RWPE2 (cell line): ENCODE data around the gene SH3PXD2A.
"Not testable (repeated sequence)": the region's sequence is repeated elsewhere in the genome, so short reads cannot be mapped to it uniquely, and the experiment has no call there.

ENCODE experiments used
- ATAC-seq: fragments of 200-7000 bp; cut with Tn5 transposase; 3 replicates; pipeline ENCODE4 v1.9.1; 2021; ENCODE audit warnings: low read depth
- DNase-seq: peaks from one replicate; pipeline ENCODE4 v3.0.0-alpha.2; 2020; ENCODE audit warnings: low spot score
- H3K27ac ChIP-seq: fragments of 450-650 bp; 2 replicates; pipeline ENCODE4 v1.5.1; 2017; ENCODE audit warnings: mild to moderate bottlenecking; ENCODE audit not compliant: poor library complexity, severe bottlenecking
- H3K27me3 ChIP-seq: fragments of 250-450 bp; sonication (Bioruptor Pico); 2 replicates; pipeline ENCODE4 v1.5.1; 2021; ENCODE audit warnings: mild to moderate bottlenecking, moderate library complexity; ENCODE audit not compliant: insufficient read depth, poor library complexity, severe bottlenecking
- H3K36me3 ChIP-seq: fragments of 250-450 bp; sonication (Bioruptor Pico); 2 replicates; pipeline ENCODE4 v1.5.1; 2020; ENCODE audit warnings: low read depth, mild to moderate bottlenecking, moderate library complexity
- H3K4me1 ChIP-seq: fragments of 250-450 bp; sonication (Bioruptor Pico); 2 replicates; pipeline ENCODE4 v1.5.1; 2021; ENCODE audit warnings: mild to moderate bottlenecking, moderate library complexity; ENCODE audit not compliant: insufficient read depth, poor library complexity, severe bottlenecking
- H3K4me3 ChIP-seq: fragments of 250-450 bp; sonication (Bioruptor Pico); 2 replicates; pipeline ENCODE4 v1.5.1; 2021; ENCODE audit warnings: mild to moderate bottlenecking, moderate library complexity; ENCODE audit not compliant: severe bottlenecking
- H3K9me3 ChIP-seq: fragments of 250-450 bp; sonication (Bioruptor Pico); 2 replicates; pipeline ENCODE4 v1.5.1; 2021; ENCODE audit warnings: mild to moderate bottlenecking, moderate library complexity; ENCODE audit not compliant: severe bottlenecking
- TF ChIP-seq, protein P1 (sequence below): fragments of 450-650 bp; IDR thresholded peaks from one replicate; pipeline ENCODE4 v1.5.1; 2017; ENCODE audit warnings: mild to moderate bottlenecking, moderate library complexity; ENCODE audit not compliant: poor library complexity, severe bottlenecking

The SH3PXD2A gene

DNA sequence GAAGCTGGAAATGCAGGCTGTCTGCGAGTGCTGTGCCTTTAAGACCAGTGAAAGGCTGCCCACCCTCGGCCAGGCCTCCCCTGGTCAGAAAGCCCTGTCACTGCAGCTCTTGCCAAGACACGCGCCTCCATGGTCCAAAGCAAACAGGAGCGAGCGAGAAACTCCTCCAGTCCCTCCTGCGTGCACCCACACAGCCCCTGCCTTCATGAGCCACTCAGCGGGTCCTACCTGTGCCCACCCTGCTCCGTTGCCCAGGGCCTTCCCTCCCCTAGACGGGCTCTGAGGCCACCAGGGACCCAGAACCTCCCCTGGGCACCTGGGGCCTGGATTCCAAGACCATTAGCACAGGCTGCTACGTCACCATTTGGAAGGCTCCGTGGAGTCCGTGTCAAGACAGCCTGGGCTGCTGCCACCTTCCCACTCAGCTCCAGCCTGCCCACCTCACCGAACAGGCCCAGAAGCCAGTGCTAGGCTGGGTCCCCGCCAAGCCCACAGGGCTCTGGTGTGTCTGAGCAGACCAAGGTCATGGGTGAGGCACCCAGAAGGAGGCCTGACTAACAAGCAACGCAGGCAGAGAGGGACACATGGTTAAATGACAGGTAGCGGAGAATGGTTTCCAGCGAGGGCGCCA lies 217.3 kb downstream of the SH3PXD2A start:
- H3K4me1 ChIP-seq: peaks cover 2% of the 10 kb centered on the region
- H3K9me3 ChIP-seq: no peaks in the 10 kb centered on the region
- H3K4me3 ChIP-seq: no peak overlapping the region
- peaks cover 7% of the 10 kb centered on the region; the same call in 1 of the 2 replicates for H3K36me3 ChIP-seq
- no peak overlapping the region for H3K27ac ChIP-seq
- no peaks in the 10 kb centered on the region for H3K27me3 ChIP-seq
- TF ChIP-seq, protein P1, sequence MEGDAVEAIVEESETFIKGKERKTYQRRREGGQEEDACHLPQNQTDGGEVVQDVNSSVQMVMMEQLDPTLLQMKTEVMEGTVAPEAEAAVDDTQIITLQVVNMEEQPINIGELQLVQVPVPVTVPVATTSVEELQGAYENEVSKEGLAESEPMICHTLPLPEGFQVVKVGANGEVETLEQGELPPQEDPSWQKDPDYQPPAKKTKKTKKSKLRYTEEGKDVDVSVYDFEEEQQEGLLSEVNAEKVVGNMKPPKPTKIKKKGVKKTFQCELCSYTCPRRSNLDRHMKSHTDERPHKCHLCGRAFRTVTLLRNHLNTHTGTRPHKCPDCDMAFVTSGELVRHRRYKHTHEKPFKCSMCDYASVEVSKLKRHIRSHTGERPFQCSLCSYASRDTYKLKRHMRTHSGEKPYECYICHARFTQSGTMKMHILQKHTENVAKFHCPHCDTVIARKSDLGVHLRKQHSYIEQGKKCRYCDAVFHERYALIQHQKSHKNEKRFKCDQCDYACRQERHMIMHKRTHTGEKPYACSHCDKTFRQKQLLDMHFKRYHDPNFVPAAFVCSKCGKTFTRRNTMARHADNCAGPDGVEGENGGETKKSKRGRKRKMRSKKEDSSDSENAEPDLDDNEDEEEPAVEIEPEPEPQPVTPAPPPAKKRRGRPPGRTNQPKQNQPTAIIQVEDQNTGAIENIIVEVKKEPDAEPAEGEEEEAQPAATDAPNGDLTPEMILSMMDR: no peak
- DNase-seq (no peak), ATAC-seq (no peak)

DNA sequence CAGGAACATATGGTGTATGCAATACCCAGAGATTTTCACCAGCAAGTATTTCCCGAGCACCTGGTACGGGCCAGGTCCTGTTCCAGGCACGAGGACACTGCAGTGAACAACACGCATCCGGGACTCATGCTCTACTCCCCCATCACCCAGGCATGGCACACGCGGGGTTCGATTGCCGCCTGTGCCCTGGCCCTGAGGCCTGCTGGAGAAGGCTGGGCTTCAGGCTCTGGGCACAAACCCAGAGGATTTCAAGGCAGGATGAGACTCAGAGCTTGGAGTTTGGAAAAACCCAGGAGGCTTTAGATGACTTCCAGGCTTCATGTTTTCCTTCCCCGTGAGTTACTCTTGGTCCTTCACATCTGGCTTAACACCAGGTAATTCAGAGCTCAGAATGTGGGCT lies 218.4 kb downstream of the SH3PXD2A start:
- no peak overlapping the region for H3K27ac ChIP-seq
- H3K36me3 ChIP-seq: no peaks in the 10 kb centered on the region
- TF ChIP-seq, protein P1: no peak
- no peak overlapping the region for H3K4me3 ChIP-seq
- no peaks in the 10 kb centered on the region for H3K27me3 ChIP-seq
- no peak for DNase-seq
- H3K4me1 ChIP-seq: no peaks in the 10 kb centered on the region
- no peak for ATAC-seq
- no peaks in the 10 kb centered on the region for H3K9me3 ChIP-seq

DNA sequence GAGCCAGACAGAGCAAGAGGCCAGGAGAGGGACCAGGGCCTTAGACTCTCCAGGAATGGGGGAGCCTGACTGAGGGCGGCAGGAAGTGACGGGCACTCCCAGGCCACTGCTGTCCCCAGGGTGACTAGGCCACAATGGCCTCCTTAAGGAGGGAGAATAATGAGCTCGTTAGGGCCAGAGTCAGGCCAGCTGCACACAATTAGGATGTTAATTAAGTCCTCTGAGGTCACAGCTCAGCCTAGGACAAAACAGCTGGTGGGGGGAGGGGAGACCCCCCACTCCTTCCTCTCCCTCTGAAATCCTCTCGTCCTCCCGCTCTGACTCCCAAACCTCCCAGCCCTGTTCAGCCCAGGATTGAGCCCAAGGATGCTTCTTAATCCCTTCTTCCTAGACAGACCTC lies 218.9 kb downstream of the SH3PXD2A start:
- Histone ChIP-seq H3K36me3 (0 out of 2 replicates have a peak, but pooled peaks cover 1% of the 10 kb centered on the region), H3K4me3 (no peak overlapping the region), H3K9me3 (no peaks in the 10 kb centered on the region), H3K4me1 (no peaks in the 10 kb centered on the region), H3K27me3 (no peaks in the 10 kb centered on the region), H3K27ac (no peak overlapping the region)
- no peak for DNase-seq
- TF ChIP-seq, protein P1: no peak
- no peak for ATAC-seq

- Histone ChIP-seq H3K4me1 (no peaks in the 10 kb centered on the region), H3K27ac (no peak overlapping the region), H3K4me3 (no peak overlapping the region), H3K9me3 (no peaks in the 10 kb centered on the region), H3K36me3 (0 out of 2 replicates have a peak, but pooled peaks cover 5% of the 10 kb centered on the region), H3K27me3 (no peaks in the 10 kb centered on the region)
- DNase-seq (no peak), ATAC-seq (no peak)
- TF ChIP-seq, protein P1: no peak
Observed at GRCh38 chr10:103635580-103635979, 219.8 kb downstream of the SH3PXD2A start.

DNA sequence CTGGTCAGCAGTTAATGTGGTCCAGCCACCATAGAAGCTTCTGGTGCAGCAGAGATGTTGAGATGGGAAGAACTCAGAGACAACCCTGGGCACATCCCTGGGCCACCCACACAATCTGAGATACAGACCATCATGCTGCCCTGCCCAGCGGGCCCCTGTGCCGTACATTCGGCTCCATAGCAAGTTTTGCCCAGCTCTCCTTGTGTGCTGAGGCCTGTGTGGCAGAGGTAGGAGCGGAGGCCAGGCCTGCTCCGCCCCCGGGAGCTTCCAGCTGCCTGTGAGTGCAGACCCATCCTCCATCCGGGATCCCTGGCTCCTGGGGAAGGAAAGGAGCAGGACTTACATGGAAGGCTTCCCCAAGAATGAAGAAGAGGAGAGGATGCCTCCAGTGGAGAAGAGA lies 221.5 kb downstream of the SH3PXD2A start:
- no peaks in the 10 kb centered on the region for H3K27me3 ChIP-seq
- no peaks in the 10 kb centered on the region for H3K4me1 ChIP-seq
- DNase-seq (no peak), ATAC-seq (no peak)
- TF ChIP-seq, protein P1: no peak
- peaks cover 11% of the 10 kb centered on the region; the same call in 1 of the 2 replicates for H3K36me3 ChIP-seq
- no peak overlapping the region for H3K27ac ChIP-seq
- H3K9me3 ChIP-seq: no peaks in the 10 kb centered on the region
- no peak overlapping the region for H3K4me3 ChIP-seq

GRCh38 chr10:103632871-103633270 lies 222.5 kb downstream of the SH3PXD2A start:
- not testable (repeated sequence) for DNase-seq, H3K9me3 ChIP-seq, H3K27me3 ChIP-seq, H3K4me1 ChIP-seq, ATAC-seq, H3K27ac ChIP-seq, H3K4me3 ChIP-seq
- H3K36me3 ChIP-seq: peaks cover 13% of the 10 kb centered on the region
